Measurements from ENCODE around the gene KCNB1.

The KCNB1 gene

GRCh38 chr20:49344140-49344539 lies 138.3 kb downstream of the KCNB1 start:
- no peaks in the 10 kb centered on the region for H3K9me3 ChIP-seq (ENCODE audit: control insufficient read depth, insufficient read depth, low read length)
- no peaks in the 10 kb centered on the region for H3K4me1 ChIP-seq (ENCODE audit: control insufficient read depth, low read length)
- peaks cover 5% of the 10 kb centered on the region for H3K27me3 ChIP-seq (ENCODE audit: control insufficient read depth, low read length)
- H3K27ac ChIP-seq (ENCODE audit: low read depth, low read length), result no peak overlapping the region
- H4K20me1 ChIP-seq (ENCODE audit: control insufficient read depth, insufficient read depth, low read depth, low read length), result no peaks in the 10 kb centered on the region
- H3K9me2 ChIP-seq (replicated peaks; ENCODE audit: control insufficient read depth, low read length), result no peaks in the 10 kb centered on the region
- H3K79me2 ChIP-seq (ENCODE audit: control insufficient read depth, low read length), result no peaks in the 10 kb centered on the region
- no peak overlapping the region for H3K4me3 ChIP-seq (ENCODE audit: low read length)
- H3K4me2 ChIP-seq (ENCODE audit: low read length), result no peak overlapping the region
- no peaks in the 10 kb centered on the region for H3K36me3 ChIP-seq (ENCODE audit: control insufficient read depth, low read length)
- no peaks in the 10 kb centered on the region for H3F3A ChIP-seq (ENCODE audit: control insufficient read depth, insufficient read depth)
- no peak for TF ChIP-seq EZH2phosphoT487 (IDR thresholded peaks at IDR 0.05; ENCODE audit: borderline replicate concordance, low read length)
- TF ChIP-seq, protein P1, sequence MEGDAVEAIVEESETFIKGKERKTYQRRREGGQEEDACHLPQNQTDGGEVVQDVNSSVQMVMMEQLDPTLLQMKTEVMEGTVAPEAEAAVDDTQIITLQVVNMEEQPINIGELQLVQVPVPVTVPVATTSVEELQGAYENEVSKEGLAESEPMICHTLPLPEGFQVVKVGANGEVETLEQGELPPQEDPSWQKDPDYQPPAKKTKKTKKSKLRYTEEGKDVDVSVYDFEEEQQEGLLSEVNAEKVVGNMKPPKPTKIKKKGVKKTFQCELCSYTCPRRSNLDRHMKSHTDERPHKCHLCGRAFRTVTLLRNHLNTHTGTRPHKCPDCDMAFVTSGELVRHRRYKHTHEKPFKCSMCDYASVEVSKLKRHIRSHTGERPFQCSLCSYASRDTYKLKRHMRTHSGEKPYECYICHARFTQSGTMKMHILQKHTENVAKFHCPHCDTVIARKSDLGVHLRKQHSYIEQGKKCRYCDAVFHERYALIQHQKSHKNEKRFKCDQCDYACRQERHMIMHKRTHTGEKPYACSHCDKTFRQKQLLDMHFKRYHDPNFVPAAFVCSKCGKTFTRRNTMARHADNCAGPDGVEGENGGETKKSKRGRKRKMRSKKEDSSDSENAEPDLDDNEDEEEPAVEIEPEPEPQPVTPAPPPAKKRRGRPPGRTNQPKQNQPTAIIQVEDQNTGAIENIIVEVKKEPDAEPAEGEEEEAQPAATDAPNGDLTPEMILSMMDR (IDR thresholded peaks at IDR 0.05; ENCODE audit: low read depth, low read length, poor library complexity, severe bottlenecking), result no peak

DNA sequence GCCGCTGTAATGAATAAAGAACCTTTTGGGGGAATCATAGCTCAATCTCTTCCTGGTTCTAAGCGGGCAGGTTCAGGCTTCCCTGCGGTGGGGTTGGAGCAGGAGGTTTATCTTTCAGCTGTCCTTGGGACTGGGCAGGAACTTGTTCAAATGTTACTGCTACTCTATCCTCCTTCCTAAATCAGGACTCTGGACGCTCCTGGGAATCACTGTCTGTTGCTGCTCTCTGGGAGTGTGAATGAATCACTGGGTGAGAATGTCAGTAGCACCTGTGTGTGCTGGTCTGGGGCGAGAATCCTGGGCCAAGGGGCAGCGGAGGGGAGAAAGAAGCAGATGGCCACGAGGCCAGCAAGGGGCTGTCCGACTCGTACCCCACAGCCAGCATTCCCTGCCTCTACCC lies 139.2 kb downstream of the KCNB1 start:
- no peak for TF ChIP-seq EZH2phosphoT487 (IDR thresholded peaks at IDR 0.05; ENCODE audit: borderline replicate concordance, low read length)
- TF ChIP-seq, protein P1 (IDR thresholded peaks at IDR 0.05; ENCODE audit: low read depth, low read length, poor library complexity, severe bottlenecking), result no peak
- no peaks in the 10 kb centered on the region for H3K4me1 ChIP-seq (ENCODE audit: control insufficient read depth, low read length)
- no peak overlapping the region for H3K4me2 ChIP-seq (ENCODE audit: low read length)
- no peaks in the 10 kb centered on the region for H4K20me1 ChIP-seq (ENCODE audit: control insufficient read depth, insufficient read depth, low read depth, low read length)
- no peaks in the 10 kb centered on the region for H3K9me3 ChIP-seq (ENCODE audit: control insufficient read depth, insufficient read depth, low read length)
- H3K27me3 ChIP-seq (ENCODE audit: control insufficient read depth, low read length), result no peaks in the 10 kb centered on the region
- H3K36me3 ChIP-seq (ENCODE audit: control insufficient read depth, low read length), result no peaks in the 10 kb centered on the region
- H3F3A ChIP-seq (ENCODE audit: control insufficient read depth, insufficient read depth), result no peaks in the 10 kb centered on the region
- no peak overlapping the region for H3K4me3 ChIP-seq (ENCODE audit: low read length)
- H3K9me2 ChIP-seq (replicated peaks; ENCODE audit: control insufficient read depth, low read length), result no peaks in the 10 kb centered on the region
- no peaks in the 10 kb centered on the region for H3K79me2 ChIP-seq (ENCODE audit: control insufficient read depth, low read length)
- no peak overlapping the region for H3K27ac ChIP-seq (ENCODE audit: low read depth, low read length)

DNA sequence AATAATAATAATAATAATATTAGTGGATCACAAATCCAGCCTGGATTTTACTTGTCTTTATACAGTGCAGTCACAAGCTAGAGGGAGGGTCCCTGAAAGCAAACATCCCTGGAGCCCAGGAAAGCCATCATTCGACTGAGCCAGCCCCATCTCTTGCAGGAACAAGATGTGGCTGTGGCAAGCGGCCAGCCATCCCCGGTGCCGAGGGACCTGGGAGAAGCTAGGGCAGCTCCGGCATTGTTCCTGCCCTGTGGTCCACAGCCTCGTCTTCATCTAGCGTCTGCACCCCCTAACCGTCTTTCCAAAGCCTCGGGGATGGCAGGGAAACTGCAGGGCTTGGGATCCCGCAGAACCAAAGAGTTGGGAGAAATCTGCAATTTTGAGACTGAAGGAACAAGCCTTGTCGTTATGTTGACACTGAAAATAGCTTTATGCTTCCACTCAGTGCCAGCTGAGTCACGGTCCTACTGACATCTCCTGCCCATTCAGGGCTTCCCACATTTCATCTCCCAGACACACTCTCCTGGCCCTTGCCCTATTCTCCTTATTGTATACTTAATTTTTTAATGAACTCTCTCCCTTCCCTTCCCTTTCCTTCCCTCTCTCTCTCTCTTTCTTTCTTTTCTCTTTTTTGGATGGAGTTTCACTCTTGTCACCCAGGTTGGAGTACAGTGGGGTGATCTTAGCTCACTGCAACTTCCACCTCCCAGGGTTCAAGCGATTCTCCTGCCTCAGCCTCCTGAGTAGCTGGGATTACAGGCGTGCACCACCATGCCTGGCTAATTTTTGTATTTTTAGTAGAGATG lies 142.1 kb downstream of the KCNB1 start:
- Histone ChIP-seq H3K4me3 (ENCODE audit: low read length) (no peak overlapping the region), H3K4me1 (ENCODE audit: control insufficient read depth, low read length) (no peaks in the 10 kb centered on the region), H3K9me3 (ENCODE audit: control insufficient read depth, insufficient read depth, low read length) (no peaks in the 10 kb centered on the region), H3K9me2 (replicated peaks; ENCODE audit: control insufficient read depth, low read length) (no peaks in the 10 kb centered on the region), H3F3A (ENCODE audit: control insufficient read depth, insufficient read depth) (no peaks in the 10 kb centered on the region), H4K20me1 (ENCODE audit: control insufficient read depth, insufficient read depth, low read depth, low read length) (no peaks in the 10 kb centered on the region), H3K4me2 (ENCODE audit: low read length) (no peak overlapping the region), H3K79me2 (ENCODE audit: control insufficient read depth, low read length) (no peaks in the 10 kb centered on the region), H3K27me3 (ENCODE audit: control insufficient read depth, low read length) (no peaks in the 10 kb centered on the region; the same call in 1 of the 2 replicates), H3K27ac (ENCODE audit: low read depth, low read length) (no peak overlapping the region), H3K36me3 (ENCODE audit: control insufficient read depth, low read length) (no peaks in the 10 kb centered on the region)
- no peak for TF ChIP-seq EZH2phosphoT487 (IDR thresholded peaks at IDR 0.05; ENCODE audit: borderline replicate concordance, low read length)
- TF ChIP-seq, protein P1 (IDR thresholded peaks at IDR 0.05; ENCODE audit: low read depth, low read length, poor library complexity, severe bottlenecking), result no peak

Data from DOHH2 (cell line).